Pancreas (tissue), 10 donors: ENCODE results near the gene GDF7. TPM values are rescaled to one million over a fixed set of nuclear protein-coding genes. Genes with fewer than 3 reads are reported as not detected.
"Not testable (repeated sequence)": the region's sequence is repeated elsewhere in the genome, so short reads cannot be mapped to it uniquely, and the experiment has no call there.

ENCODE experiments used
- ATAC-seq, 4 donors: fragments of 200-7000 bp; cut with Tn5 transposase; one replicate each; pipeline versions ENCODE4 v1.8.0 to v1.9.1; 2020; ENCODE audit warnings: mild to moderate bottlenecking in 4 of 4, moderate library complexity in 4 of 4
- DNase-seq, 6 donors: peaks; one replicate each; pipeline ENCODE4 v3.0.0-alpha.2; 2020
- FAIRE-seq: peaks from 2 replicates; lab custom pipeline; 2012; peaks lifted over from hg19 to GRCh38; lab: Jason Lieb, UNC
- H3K27ac ChIP-seq, 4 donors: fragments of 200-600 bp; sonication (generic); 1 replicate in 3 of 4; 2 replicates in 1 of 4; pipeline versions ENCODE4 v1.5.0 to v1.8.0; 2020
- H3K27me3 ChIP-seq, 4 donors: fragments of 200-600 bp; one replicate each; pipeline ENCODE4 v1.8.0; 2021
- H3K36me3 ChIP-seq, 3 donors: fragments of 200-600 bp; sonication (generic) in 1 of 3; one replicate each; pipeline versions ENCODE4 v1.5.0 to v1.8.0; 2020 to 2021
- H3K4me1 ChIP-seq, 3 donors: fragments of 200-600 bp; one replicate each; pipeline ENCODE4 v1.8.0; 2021
- H3K4me3 ChIP-seq, 4 donors: fragments of 200-600 bp; sonication (generic) in 2 of 4; one replicate each; pipeline versions ENCODE4 v1.5.0 to v1.8.0; 2020 to 2021
- H3K9me3 ChIP-seq, 4 donors: fragments of 200-600 bp; one replicate each; pipeline ENCODE4 v1.8.0; 2021
- CTCF ChIP-seq, 4 donors: fragments of 200-600 bp; sonication (generic) in 3 of 4; IDR thresholded peaks; one replicate each; pipeline versions ENCODE4 v1.5.0 to v1.8.0; 2021; ENCODE audit warnings: antibody characterized with exemption in 4 of 4
- WGBS, 2 donors: extraction: QIAGEN DNeasy Blood & Tissue Kit; methylation state at CpG; one replicate each; pipeline ENCODE4 v1.1.7; 2013; 5-methylcytosine and 5-hydroxymethylcytosine counted together
- intact Hi-C, 3 donors: fragments of 100-400 bp; cut with DNase I; formaldehyde crosslinking; loops; one replicate each; pipeline versions ENCODE4 v1.11.1 to v1.14.2; 2022
- polyA plus RNA-seq, 2 donors: library from polyadenylated mRNA; stranded (reverse); fragments of 200-250 nt; gene quantifications; one replicate each; pipeline ENCODE4 v1.2.3, GENCODE V29; 2013
- total RNA-seq, 6 donors: library from RNA; stranded (reverse); fragmentation: NEBNext Ultra II Directional in 4 of 6; extraction: Animal tissue kit (Norgen Biotek cat#: 25700) in 4 of 6; gene quantifications; one replicate each; pipeline versions ENCODE4 v1.2.1 to v1.2.4, GENCODE V29; 2021 to 2023
- donor health status: healthy with polysubstance abuse.
- donor health status: DM: no; HTN: no; CAD: no; lungs with moderate emphysema.
- donor health status: DM: no; HTN: no; CAD: no.
- donor health status: control.
- donor health status: control.
- donor health status: Bipolar disorder and iron deficiency.
- donor health status: DM: yes; HTN: yes; CAD: no.
- donor health status: DM: no; HTN: no; CAD: no.
- donor health status: DM: no; HTN: no; CAD: no.
- donor health status: DM: yes; HTN: yes; CAD: no.

The GDF7 gene
- total and polyA plus RNA-seq, 8 donors, result 0.16 to 0.98 (median 0.73) TPM

GRCh38 chr2:20704886-20705285 is 37.9 kb downstream of the GDF7 start:
- no peak for ATAC-seq
- no peak for FAIRE-seq
- WGBS, 2 donors, result 88 to 95% methylated on average over 1 of the region's 1 CpG
- H3K27ac ChIP-seq, result no peak overlapping the region
- H3K9me3 ChIP-seq, result no peaks in the 10 kb centered on the region
- H3K27me3 ChIP-seq, result no peaks in the 10 kb centered on the region
- intact Hi-C loops, result no loop called here
- H3K36me3 ChIP-seq, result no peaks in the 10 kb centered on the region
- no peak for DNase-seq
- TF ChIP-seq CTCF (IDR thresholded peaks at IDR 0.05), result no peak
- H3K4me3 ChIP-seq, result no peak overlapping the region
- no peaks in the 10 kb centered on the region for H3K4me1 ChIP-seq

GRCh38 chr2:20706217-20706616 is 39.3 kb downstream of the GDF7 start:
- intact Hi-C loops, result no loop called here
- Histone ChIP-seq H3K4me1 (no peaks in the 10 kb centered on the region), H3K36me3 (no peaks in the 10 kb centered on the region), H3K27ac (no peak overlapping the region), H3K4me3 (no peak overlapping the region), H3K27me3 (no peaks in the 10 kb centered on the region), H3K9me3 (no peaks in the 10 kb centered on the region)
- no peak for TF ChIP-seq CTCF (IDR thresholded peaks at IDR 0.05)
- ATAC-seq (no peak), FAIRE-seq (no peak), DNase-seq (no peak)
- WGBS, 2 donors, result 99 to 100% methylated on average over 2 of the region's 2 CpGs

DNA sequence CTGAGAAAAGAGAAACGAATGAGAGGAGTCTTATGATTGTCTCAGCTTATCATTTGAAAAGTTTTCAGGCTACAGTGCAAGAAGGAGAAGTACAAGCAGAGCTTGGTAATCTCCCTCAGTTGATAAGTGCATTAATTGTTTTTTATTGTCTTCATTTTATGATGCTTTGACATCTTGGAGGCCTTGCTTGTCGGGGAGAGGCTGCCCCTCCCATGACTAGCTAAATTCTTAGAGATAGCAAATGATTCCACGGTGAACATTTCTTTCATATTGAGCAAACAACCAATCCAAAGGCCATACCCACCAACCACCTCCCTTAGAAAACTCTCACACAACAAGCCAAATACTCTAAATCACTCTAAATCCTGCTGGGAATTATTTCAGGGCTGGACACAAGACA is 39.8 kb downstream of the GDF7 start:
- H3K36me3 ChIP-seq, result no peaks in the 10 kb centered on the region
- H3K27me3 ChIP-seq, result no peaks in the 10 kb centered on the region
- H3K4me3 ChIP-seq, result no peak overlapping the region
- WGBS, 2 donors, result 88 to 89% methylated on average over 3 of the region's 3 CpGs
- FAIRE-seq (no peak), DNase-seq (no peak), ATAC-seq (no peak)
- TF ChIP-seq CTCF (IDR thresholded peaks at IDR 0.05), result no peak
- no peaks in the 10 kb centered on the region for H3K9me3 ChIP-seq
- H3K27ac ChIP-seq, result no peak overlapping the region
- intact Hi-C loops, result no loop called here
- no peaks in the 10 kb centered on the region for H3K4me1 ChIP-seq

GRCh38 chr2:20707601-20708000 is 40.7 kb downstream of the GDF7 start:
- no peak for TF ChIP-seq CTCF (IDR thresholded peaks at IDR 0.05)
- no peaks in the 10 kb centered on the region for H3K27me3 ChIP-seq
- H3K4me1 ChIP-seq, result no peaks in the 10 kb centered on the region
- no peaks in the 10 kb centered on the region for H3K36me3 ChIP-seq
- H3K27ac ChIP-seq, result no peak overlapping the region
- WGBS, 2 donors, result 85 to 87% methylated on average over 4 of the region's 4 CpGs
- no peak for ATAC-seq
- no peaks in the 10 kb centered on the region for H3K9me3 ChIP-seq
- no peak for DNase-seq
- FAIRE-seq, result no peak
- H3K4me3 ChIP-seq, result no peak overlapping the region
- intact Hi-C loops, result no loop called here

GRCh38 chr2:20711641-20712040 is 44.7 kb downstream of the GDF7 start:
- H3K36me3 ChIP-seq, H3K27me3 ChIP-seq, DNase-seq, H3K9me3 ChIP-seq, H3K27ac ChIP-seq, FAIRE-seq, intact Hi-C loops, H3K4me3 ChIP-seq, H3K4me1 ChIP-seq, ATAC-seq: not testable (repeated sequence)
- 97 to 99% methylated on average over 7 of the region's 7 CpGs for WGBS, 2 donors

- H3K27ac ChIP-seq, H3K4me1 ChIP-seq, ATAC-seq, intact Hi-C loops, FAIRE-seq, H3K9me3 ChIP-seq, H3K4me3 ChIP-seq, DNase-seq, H3K36me3 ChIP-seq, H3K27me3 ChIP-seq: not testable (repeated sequence)
- 85 to 91% methylated on average over 3 of the region's 3 CpGs for WGBS, 2 donors
These were observed 46.6 kb downstream of the GDF7 start for GRCh38 chr2:20713585-20713984.

DNA sequence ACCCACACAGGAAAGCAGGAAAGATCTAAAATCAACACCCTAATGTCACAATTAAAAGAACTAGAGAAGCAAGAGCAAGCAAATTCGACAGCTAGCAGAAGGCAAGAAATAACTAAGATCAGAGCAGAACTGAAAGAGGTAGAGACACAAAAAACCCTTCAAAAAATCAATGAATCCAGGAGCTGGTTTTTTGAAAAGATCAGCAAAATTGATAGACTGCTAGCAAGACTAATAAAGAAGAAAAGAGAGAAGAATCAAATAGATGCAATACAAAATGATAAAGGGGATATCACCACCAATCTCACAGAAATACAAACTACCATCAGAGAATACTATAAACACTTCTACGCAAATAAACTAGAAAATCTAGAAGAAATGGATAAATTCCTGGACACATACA is 47.5 kb downstream of the GDF7 start:
- ATAC-seq, H3K9me3 ChIP-seq, H3K36me3 ChIP-seq, H3K4me1 ChIP-seq, FAIRE-seq, H3K4me3 ChIP-seq, H3K27me3 ChIP-seq, DNase-seq, intact Hi-C loops, H3K27ac ChIP-seq: not testable (repeated sequence)
- WGBS, 2 donors, result 86 to 98% methylated on average over 2 of the region's 2 CpGs

DNA sequence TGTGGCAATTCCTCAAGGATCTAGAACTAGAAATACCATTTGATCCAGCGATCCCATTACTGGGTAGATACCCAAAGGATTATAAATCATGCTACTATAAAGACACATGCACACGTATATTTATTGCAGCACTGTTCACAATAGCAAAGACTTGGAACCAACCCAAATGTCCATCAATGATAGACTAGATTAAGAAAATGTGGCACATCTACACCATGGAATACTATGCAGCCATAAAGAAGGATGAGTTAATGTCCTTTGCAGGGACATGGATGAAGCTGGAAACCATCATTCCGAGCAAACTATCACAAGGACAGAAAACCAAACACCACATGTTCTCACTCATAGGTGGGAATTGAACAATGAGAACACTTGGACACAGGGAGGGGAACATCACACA is 49.2 kb downstream of the GDF7 start:
- H3K27ac ChIP-seq, intact Hi-C loops: not testable (repeated sequence)

More for the DNA sequence above, 49.2 kb downstream of the GDF7 start:
- not testable (repeated sequence) for H3K4me3 ChIP-seq, H3K36me3 ChIP-seq, FAIRE-seq, DNase-seq, H3K9me3 ChIP-seq, H3K27me3 ChIP-seq, ATAC-seq, H3K4me1 ChIP-seq
- 98% methylated on average over 3 of the region's 3 CpGs for WGBS, 2 donors
